Muscle layer of colon (tissue), 2 donors: ENCODE data around the gene SORCS2.

Experiments used
- H3K27ac ChIP-seq: one replicate; pipeline ENCODE4 v1.7.0; 2013; ENCODE audit warnings: low read depth, mild to moderate bottlenecking, low read length, moderate library complexity
- H3K27me3 ChIP-seq, 2 donors: one replicate each; pipeline ENCODE4 v1.7.0; 2013; ENCODE audit warnings: low read length in 2 of 2, mild to moderate bottlenecking in 2 of 2; ENCODE audit not compliant: insufficient read depth in 2 of 2, control insufficient read depth in 1 of 2
- H3K36me3 ChIP-seq: one replicate; pipeline ENCODE4 v1.7.0; 2013; ENCODE audit warnings: mild to moderate bottlenecking, low read length; ENCODE audit not compliant: insufficient read depth
- H3K4me1 ChIP-seq: one replicate; pipeline ENCODE4 v1.7.0; 2013; ENCODE audit warnings: mild to moderate bottlenecking, low read length; ENCODE audit not compliant: insufficient read depth
- H3K4me3 ChIP-seq, 2 donors: one replicate each; pipeline ENCODE4 v1.7.0; 2013; ENCODE audit warnings: low read length in 2 of 2, low read depth in 1 of 2, mild to moderate bottlenecking in 1 of 2, moderate library complexity in 1 of 2
- H3K9ac ChIP-seq: one replicate; pipeline ENCODE4 v1.7.0; 2013; ENCODE audit warnings: low read length
- H3K9me3 ChIP-seq: one replicate; pipeline ENCODE4 v1.7.0; 2013; ENCODE audit warnings: mild to moderate bottlenecking, low read length
- donor health status: abdominal sarcoma.
- donor health status: Adenocarcinoma of cecum.

Gene SORCS2

DNA sequence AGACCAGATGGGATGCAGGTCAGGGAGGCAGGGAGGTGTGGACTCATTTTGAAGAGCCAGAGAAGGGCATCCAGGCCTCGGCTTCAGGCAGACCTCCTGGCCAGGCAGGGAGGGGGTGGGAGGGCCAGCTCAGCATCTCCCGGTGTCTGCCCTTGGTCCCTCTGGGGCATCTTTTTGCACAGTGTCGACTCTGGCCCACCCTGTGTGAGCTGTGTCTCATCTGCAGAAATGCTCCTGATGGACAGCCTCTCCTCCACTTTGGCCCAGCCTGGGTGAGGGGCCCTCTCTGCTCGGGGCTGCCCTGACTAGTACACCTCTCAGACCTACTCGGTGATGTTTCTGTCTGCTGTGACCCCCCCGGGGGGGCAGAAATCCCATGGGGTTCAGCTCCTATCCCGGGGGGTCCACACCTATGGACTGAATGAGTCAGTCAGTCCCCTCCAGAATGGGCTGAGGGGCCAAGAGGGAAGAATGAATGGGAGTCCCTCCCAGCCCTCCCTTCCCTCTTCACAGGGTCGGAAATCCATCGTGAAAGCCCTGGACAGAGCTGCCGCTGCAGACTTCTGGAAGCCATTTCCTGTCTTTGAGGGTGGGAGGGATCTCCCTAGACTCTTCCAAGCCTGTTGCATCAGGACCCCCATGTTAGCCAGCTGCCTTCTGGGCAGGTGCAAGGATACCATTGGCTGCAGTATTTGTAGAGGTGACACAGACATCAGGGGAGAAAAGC, 439.1 kb downstream of the SORCS2 start:
- no peaks in the 10 kb centered on the region for H3K27me3 ChIP-seq
- H3K36me3 ChIP-seq: no peaks in the 10 kb centered on the region
- H3K9ac ChIP-seq: no peak overlapping the region
- H3K27ac ChIP-seq: no peak overlapping the region
- no peaks in the 10 kb centered on the region for H3K9me3 ChIP-seq
- H3K4me1 ChIP-seq: peaks cover 13% of the 10 kb centered on the region
- H3K4me3 ChIP-seq: no peak overlapping the region

DNA sequence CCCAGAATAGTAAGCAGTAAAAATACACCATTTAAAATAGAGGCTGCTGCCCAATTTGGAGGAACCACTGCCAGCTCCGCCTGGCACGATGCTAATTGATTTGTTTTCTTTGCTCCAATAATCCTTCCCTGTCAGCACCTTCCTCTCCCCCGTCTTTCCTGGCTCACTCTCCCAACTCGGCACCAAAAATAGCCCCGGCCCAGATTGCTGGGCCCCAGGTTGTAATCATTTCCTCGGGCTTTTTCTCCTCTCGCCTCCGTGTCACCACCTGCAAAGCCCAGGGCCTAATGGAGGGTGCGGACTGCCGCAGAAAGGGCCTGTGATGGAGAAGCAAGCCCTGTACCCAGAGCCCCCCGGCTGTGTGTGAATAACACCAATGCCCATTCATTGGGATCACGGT, 440.0 kb downstream of the SORCS2 start:
- Histone ChIP-seq H3K9ac (no peak overlapping the region), H3K36me3 (no peaks in the 10 kb centered on the region), H3K27ac (no peak overlapping the region), H3K27me3 (no peaks in the 10 kb centered on the region), H3K4me1 (peaks cover 13% of the 10 kb centered on the region), H3K4me3 (no peak overlapping the region), H3K9me3 (no peaks in the 10 kb centered on the region)

DNA sequence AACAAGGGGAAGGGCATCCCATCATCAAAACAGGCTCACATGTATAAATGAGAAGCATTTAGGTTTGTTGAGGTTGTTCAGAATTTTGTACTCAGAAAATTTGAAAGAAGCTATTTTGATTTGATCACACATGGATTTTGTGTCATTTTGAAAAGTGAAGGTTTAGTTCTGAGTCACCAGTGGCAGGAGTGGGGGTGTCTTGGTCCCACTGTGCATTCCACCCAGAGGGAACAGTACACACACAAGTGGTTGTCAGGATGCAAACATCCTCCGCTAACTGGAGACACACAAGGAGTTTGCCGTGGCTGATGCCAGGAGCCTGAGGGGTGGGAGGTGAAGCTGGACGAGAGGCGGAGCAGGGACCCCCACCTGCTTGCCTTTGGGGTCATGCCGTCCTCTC, 440.6 kb downstream of the SORCS2 start:
- Histone ChIP-seq H3K4me3 (no peak overlapping the region), H3K27me3 (no peaks in the 10 kb centered on the region), H3K9me3 (no peaks in the 10 kb centered on the region), H3K27ac (no peak overlapping the region), H3K4me1 (peaks cover 13% of the 10 kb centered on the region), H3K9ac (no peak overlapping the region), H3K36me3 (no peaks in the 10 kb centered on the region)

DNA sequence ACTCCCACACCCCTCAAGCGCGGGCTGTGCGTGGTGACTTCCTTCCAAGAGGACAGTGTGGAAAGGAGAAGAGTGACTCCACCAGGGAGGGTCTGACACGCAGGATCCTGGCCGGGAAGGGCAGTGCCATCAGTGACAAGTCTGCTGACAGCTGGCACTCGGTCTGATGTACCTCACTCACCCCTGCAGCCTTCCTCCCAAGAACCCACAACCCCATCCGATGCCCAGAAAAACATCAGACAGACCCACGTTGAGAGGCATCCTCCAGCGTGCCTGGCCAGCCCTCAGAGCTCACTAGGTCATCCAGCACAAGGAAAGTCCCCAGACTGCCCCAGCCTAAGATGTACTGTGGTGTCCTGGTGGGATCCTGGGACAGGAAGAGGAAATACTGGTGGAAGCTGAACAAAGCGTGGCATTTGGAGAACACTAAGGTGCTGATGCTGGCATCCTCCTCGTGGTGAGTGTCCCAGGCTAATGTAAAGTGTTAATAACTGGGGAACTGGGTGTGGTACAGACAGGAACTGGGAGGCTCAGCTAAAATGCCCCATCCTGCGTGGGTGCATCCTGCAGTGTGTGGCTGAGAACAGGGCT, 442.4 kb downstream of the SORCS2 start:
- Histone ChIP-seq H3K27ac (no peak overlapping the region), H3K9me3 (no peaks in the 10 kb centered on the region), H3K4me3 (no peak overlapping the region), H3K4me1 (peaks cover 13% of the 10 kb centered on the region), H3K36me3 (no peaks in the 10 kb centered on the region), H3K9ac (no peak overlapping the region), H3K27me3 (no peaks in the 10 kb centered on the region)

DNA sequence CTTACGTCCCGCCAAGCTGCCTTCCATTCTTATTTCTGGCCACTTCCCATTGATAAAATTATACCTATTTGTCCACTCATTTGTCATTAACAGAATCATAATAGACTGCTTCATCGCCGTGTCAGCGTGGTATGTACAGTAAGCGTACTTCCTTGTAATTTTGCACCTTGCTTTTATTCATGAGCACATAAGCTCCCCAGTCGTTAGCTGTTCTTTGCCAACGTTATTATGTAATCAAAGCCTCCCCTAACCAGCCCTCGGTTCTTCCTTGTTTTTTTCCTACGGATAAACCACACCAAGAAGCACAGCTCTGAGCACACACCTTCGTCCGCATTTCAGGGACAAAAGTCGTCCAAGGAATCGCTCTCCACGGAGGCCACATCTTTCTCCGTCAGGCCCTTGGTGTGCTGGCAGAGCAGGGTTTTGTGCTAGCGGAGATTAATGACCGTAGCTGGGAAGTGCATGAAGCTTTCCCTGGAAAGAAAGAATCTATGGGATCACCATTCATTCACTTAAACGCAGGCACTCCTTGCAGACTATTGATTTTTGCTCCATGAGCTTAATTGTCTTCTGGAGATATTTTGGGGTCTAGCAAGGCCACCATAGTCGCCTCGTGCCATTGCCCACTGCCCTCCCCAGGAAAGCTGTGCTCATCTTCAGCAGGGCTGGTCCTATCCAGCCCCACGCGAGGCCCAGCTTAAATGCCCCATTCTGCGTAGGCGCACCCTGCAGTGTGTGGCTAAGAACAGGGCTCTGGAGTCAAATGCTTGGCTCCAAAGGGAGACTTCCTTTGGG, 443.3 kb downstream of the SORCS2 start:
- H3K27me3 ChIP-seq: no peaks in the 10 kb centered on the region

DNA sequence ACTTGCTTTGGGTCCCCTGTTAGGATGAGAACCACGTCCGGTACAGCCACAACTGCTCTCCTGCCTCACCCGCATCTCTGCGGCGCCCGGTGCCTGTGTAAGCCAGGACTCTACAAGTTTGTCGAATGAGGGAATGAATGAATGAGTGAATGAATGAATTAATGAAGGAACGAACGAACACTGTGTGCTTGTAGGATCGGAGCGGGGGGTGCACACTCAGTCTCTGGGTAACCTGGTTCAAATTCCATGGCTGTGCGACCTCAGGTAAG, 443.8 kb downstream of the SORCS2 start:
- Histone ChIP-seq H3K27me3 (no peaks in the 10 kb centered on the region), H3K36me3 (no peaks in the 10 kb centered on the region), H3K27ac (no peak overlapping the region), H3K9me3 (no peaks in the 10 kb centered on the region), H3K9ac (no peak overlapping the region), H3K4me1 (peaks cover 3% of the 10 kb centered on the region), H3K4me3 (no peak overlapping the region)

More for the DNA sequence above, 443.3 kb downstream of the SORCS2 start:
- no peak overlapping the region for H3K4me3 ChIP-seq
- H3K36me3 ChIP-seq: no peaks in the 10 kb centered on the region
- no peak overlapping the region for H3K27ac ChIP-seq
- peaks cover 8% of the 10 kb centered on the region for H3K4me1 ChIP-seq
- no peaks in the 10 kb centered on the region for H3K9me3 ChIP-seq
- H3K9ac ChIP-seq: no peak overlapping the region

DNA sequence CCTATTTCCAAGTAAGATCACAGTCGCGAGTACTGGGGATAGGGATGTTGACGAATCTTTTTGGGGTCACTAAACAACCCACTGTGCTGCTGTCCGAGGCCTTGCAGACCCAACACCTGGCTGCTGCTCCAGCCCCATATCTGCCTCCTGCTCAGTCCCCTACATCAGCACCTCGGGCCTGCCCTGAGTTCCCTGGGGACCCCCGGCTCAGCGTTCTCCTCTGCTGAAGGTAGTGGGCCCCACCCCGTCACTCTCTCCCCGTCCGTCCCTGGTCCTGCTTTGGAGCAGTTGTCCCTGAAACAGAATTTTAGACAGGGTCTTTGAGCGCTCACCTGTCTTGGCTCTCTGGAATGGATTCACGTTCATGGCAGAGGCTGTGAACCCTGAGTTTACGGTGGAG, 444.8 kb downstream of the SORCS2 start:
- no peak overlapping the region for H3K4me3 ChIP-seq
- no peaks in the 10 kb centered on the region for H3K27me3 ChIP-seq
- no peak overlapping the region for H3K9ac ChIP-seq
- no peak overlapping the region for H3K27ac ChIP-seq
- H3K4me1 ChIP-seq: no peaks in the 10 kb centered on the region
- no peaks in the 10 kb centered on the region for H3K9me3 ChIP-seq
- no peaks in the 10 kb centered on the region for H3K36me3 ChIP-seq

DNA sequence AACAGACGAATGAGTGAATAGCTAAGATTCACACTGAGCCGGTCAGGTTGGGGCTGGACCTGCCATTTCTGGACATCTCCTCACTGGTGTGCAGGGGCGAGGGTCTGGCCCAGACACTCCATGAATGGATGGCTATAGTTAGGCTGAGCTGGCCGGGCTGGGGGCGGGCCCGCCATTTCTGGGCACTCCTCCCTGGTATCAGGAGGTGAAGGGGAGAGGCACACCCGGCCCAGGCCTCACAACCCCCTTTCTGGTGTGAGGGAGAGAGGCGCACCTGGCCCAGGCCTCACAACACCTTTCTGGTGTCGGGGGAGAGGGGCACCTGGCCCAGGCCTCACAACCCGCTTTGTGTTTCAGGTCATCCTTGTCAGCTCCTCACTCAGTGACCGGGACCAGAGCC, 445.6 kb downstream of the SORCS2 start:
- H3K27ac ChIP-seq: no peak overlapping the region
- no peaks in the 10 kb centered on the region for H3K36me3 ChIP-seq
- no peak overlapping the region for H3K9ac ChIP-seq
- H3K4me1 ChIP-seq: no peaks in the 10 kb centered on the region
- H3K27me3 ChIP-seq: no peaks in the 10 kb centered on the region
- no peaks in the 10 kb centered on the region for H3K9me3 ChIP-seq
- H3K4me3 ChIP-seq: no peak overlapping the region

DNA sequence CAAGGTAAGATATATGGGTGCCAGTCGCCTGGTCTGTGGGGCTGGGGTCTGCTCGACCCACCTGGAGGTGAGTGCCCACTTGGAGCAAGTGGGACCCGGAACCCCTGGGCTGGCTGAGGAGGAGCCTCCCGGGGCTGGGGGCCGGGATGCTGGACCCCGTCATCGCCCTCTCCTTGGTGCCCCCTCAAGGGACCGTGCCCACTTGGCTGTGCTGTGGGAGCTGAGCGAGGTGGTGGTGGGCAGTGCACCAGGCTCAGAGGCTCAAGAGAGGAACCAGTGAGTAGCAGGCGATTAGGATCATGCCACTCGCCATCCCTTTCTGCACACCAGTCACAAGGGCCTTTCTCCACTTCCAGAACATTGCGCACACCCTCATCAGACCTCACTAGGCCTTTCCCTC, 446.2 kb downstream of the SORCS2 start:
- Histone ChIP-seq H3K27me3 (no peaks in the 10 kb centered on the region), H3K4me3 (no peak overlapping the region), H3K4me1 (no peaks in the 10 kb centered on the region), H3K9ac (no peak overlapping the region), H3K36me3 (no peaks in the 10 kb centered on the region), H3K9me3 (no peaks in the 10 kb centered on the region), H3K27ac (no peak overlapping the region)

DNA sequence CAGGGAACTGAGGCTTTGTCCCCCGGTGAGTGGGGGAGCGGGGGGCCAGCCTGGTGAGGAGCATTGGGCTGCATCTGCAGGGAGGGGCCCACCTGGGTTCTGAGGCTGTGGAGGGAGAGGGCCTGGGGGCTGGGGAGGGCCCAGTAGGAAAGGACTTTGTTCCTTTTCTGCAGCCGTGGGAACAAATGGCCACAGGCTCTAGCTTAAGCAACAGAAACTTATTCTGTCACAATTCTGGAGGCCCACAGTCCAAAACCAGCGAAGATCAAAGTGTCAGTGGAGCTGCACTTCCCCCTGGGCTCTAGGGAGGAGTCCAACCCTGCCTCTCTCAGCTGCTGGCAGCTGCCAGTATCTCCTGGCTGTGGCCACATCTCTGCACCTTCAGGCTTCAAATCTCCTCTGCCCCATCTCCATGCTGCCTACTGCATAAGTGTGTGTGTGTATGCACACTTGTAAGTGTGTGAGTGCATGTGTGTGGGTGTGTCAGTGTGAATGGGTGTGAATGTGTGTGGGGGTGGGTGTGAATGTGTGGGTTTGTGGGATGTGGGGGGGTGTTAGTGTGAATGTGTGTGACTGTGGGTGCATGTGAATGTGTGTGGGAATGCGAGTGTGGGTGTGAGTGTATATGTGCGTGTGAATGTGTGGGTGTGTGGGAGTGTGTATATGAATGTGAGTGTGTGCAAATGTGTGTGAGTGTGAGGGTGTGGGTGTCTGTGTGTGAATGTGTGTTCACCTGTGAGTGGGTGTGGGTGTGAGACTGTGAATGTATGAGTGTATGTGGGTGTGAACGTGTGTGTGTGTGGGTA, 446.8 kb downstream of the SORCS2 start:
- Histone ChIP-seq H3K9ac (no peak overlapping the region), H3K9me3 (no peaks in the 10 kb centered on the region), H3K4me3 (no peak overlapping the region), H3K27ac (no peak overlapping the region), H3K27me3 (no peaks in the 10 kb centered on the region), H3K4me1 (no peaks in the 10 kb centered on the region), H3K36me3 (no peaks in the 10 kb centered on the region)

DNA sequence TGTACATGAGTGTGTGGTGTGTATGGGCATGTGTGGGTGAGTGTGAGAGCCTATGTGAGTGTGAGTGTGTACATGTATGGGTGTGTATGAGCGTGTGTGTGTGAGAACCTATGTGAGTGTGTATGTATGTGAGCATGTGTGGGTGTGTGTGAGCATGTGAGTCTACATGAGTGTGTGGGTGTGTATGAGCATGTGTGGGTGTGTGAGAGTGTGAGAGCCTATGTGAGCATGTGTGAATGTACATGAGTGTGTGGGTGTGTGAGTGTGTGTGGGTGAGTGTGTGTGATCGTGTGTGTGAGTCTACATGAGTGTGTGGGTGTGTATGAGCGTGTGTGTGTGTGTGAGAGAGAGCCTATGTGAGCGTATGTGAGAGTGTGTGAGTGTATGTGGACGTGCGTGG, 447.8 kb downstream of the SORCS2 start:
- H3K27ac ChIP-seq: no peak overlapping the region
- no peaks in the 10 kb centered on the region for H3K27me3 ChIP-seq
- H3K9me3 ChIP-seq: no peaks in the 10 kb centered on the region
- H3K4me1 ChIP-seq: no peaks in the 10 kb centered on the region
- H3K9ac ChIP-seq: no peak overlapping the region
- no peaks in the 10 kb centered on the region for H3K36me3 ChIP-seq
- no peak overlapping the region for H3K4me3 ChIP-seq
